HG03159 (cell line): ENCODE results near the gene PCSK7.
A peak's percentile ranks its signal among the peaks of the same experiment; 100 is the strongest.
"Not testable (repeated sequence)": the region's sequence is repeated elsewhere in the genome, so short reads cannot be mapped to it uniquely, and the experiment has no call there.

Experiments
- ATAC-seq: cut with Tn5 transposase; IDR thresholded peaks from one replicate; pipeline ENCODE4 v1.9.1; 2021; ENCODE audit warnings: mild to moderate bottlenecking, moderate library complexity; ENCODE audit not compliant: unreplicated experiment

Gene PCSK7

DNA sequence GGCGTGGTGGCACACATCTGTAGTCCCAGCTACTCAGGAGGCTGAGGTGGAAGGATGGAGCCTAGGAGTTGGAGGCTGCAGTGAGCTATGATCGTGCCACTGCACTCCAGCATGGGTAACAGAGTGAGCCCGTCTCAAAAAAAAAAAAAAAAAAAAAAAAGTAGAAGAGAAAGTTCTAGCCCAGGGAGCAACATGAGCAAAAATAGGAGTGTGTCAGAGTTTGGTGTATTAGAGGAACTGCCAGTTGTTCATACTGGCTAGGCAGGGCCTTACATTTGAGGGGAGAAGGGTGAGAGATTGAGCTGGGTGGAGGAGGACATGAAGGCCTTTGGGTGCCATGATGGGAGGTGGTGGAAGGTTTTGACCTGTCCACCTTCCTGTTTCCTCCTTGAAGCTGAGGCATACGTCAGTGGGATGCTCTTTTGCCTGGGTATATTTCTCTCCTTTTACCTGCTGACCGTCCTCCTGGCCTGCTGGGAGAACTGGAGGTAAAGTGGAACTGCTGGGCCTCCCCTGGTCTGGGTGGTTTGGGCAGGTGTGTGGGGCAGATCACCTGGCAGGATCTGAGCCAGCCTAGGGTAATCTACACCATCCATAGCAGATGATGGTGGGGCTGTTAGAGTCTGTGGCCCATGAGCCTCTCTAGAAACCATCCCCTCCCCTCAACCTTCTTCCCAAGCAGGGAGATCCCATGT, 46.0 kb downstream of the PCSK7 start:
- ATAC-seq = no peak

DNA sequence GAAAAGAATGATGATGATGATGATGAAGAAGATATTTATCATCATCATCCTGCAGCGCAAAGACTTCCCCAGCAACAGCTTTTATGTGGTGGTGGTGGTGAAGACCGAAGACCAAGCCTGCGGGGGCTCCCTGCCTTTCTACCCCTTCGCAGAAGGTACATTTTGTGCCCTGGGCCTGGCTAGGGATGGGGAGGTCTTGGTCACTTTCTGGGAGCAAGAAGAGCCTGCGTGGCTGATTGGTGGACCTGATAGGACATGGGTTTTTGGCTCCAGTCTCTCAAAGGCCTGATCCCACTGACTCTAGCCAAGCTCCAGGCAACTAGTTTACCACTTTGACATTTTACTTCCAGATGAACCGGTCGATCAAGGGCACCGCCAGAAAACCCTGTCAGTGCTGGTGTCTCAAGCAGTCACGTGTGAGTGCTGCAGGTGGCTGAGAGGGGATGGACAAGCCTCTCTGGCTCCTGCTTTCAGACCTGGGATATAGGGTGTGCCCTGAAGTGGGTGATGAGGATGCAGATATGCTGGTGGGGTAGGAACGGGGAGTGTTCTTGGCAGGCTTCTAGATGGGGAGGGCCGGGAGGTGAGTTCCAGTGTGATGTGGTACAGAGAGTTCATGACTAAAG, 48.0 kb downstream of the PCSK7 start:
- no peak for ATAC-seq

DNA sequence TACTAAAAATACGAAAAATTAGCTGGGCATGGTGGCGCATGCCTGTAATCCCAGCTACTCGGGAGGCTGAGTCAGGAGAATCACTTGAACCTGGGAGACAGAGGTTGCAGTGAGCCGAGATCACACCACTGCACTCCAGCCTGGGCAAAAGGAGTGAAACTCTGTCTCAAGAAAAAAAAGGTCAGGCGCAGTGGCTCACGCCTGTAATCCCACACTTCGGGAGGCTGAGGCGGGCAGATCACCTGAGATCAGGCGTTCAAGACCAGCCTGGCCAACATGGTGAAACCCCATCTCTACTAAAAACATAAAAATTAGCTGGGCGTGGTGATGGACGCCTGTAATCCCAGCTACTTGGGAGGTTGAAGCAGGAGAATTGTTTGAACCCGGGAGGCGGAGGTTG, 48.7 kb downstream of the PCSK7 start:
- ATAC-seq = not testable (repeated sequence)

DNA sequence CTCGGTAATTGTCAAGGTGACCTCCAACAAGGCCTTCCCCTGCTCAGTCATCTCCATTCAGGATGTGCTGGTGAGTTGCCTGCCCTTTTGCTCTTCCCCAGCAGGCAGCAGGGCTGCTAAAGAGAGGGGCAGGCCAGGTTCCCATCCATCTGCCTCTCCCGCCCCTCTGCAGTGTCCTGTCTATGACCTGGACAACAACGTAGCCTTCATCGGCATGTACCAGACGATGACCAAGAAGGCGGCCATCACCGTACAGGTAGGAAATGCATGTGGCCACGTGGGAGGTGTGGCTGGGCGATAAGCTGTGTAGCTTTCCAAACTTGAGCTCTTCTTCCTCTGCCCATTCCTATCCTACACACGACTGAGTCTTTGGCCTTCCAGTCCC, 49.3 kb downstream of the PCSK7 start:
- no peak for ATAC-seq

DNA sequence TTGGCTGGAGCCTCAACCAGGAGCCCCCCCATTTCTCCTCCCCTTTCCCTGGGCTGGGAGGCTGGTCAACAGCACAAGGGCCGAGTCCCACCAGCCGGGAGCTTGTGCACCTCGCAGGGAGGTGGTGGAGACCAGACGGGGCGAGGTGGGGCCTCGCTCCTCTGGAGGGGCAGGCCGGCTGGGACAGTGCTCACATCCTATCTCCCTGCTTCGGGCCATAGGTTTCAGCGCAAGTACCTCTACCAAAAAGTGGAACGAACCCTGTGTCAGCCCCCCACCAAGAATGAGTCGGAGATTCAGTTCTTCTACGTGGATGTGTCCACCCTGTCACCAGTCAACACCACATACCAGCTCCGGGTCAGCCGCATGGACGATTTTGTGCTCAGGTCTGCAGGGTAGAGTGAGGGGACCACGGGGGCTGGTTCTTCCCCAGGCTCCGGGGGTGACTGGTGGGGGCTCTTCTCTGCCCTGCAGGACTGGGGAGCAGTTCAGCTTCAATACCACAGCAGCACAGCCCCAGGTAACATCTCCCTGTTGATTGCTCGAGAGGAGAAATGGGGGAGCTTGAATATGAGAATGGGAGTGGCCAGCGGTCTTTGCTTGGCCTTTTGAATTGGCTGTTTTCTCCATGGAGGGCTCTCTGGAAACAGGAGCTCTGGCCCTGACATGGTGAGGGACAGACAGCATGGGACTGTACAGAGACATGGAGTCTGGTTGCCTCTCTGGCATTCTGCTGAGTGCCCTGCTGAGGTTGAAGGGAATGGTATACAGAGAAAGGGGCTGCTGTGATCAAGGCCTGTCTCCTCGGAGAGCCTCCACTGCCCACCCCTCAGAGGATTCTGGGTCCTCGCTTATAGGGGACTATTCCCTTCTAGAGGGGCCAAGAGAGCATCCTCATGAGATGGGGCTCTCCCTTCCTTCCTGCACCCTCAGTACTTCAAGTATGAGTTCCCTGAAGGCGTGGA, 50.0 kb downstream of the PCSK7 start:
- no peak for ATAC-seq

DNA sequence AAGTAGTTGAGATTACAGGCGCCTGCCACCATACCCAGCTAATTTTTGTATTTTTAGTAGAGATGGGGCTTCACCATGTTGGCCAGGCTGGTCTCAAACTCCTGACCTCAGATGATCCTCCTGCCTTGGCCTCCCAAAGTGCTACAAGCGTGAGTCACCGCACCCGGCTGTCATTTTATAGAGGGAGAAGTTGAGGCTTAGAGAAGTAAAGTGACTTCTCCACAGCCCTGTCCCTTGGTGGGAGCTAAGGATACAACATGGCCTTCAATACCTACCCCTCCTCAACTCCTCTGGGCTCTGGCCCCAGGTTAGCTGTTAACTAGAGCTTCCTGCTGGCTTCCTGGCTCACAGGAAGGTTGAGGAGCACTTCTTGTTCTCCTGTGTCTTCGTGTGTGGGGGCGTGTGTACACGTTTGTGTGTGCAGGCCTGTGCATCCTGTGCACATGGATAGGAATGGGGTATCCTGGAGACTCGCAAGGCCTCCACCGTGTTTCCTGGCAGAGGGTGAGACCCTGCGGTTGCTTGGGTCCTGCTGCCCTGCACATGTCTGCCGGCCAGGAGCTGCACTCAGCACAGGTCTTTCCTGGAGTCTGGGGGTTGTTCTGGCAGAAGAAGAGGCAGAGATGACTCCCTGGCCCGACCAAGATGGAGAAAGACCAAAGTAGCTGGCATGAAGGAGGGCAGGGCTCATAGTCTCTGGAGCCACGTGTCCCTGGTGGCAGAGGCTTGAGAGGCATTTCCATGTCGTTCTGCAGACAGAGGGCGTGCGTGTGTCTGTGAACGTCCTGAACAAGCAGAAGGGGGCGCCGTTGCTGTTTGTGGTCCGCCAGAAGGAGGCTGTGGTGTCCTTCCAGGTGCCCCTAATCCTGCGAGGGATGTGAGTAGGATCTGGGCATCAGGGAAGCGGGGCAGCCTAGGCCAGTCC, 51.0 kb downstream of the PCSK7 start:
- no peak for ATAC-seq

DNA sequence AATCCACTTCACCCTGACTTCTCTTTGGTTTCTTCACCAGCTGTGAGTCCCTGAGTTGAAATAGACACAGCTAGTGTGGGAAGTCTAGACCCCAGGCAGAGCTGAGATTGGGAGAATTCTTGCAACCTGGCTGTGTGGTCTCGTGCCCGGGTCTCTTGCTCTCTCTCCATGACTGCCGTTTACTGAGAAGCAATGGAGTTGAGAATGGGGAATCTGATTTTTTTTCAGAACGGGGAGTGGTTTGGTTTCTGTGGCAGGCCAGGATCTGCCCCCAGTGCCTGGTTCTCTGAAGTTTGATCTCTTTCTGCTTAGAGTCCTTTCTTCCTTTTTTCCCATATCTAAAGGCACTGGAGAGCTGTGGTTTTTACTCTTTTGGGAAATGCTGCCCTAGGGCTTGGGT, 51.9 kb downstream of the PCSK7 start:
- ATAC-seq = no peak

DNA sequence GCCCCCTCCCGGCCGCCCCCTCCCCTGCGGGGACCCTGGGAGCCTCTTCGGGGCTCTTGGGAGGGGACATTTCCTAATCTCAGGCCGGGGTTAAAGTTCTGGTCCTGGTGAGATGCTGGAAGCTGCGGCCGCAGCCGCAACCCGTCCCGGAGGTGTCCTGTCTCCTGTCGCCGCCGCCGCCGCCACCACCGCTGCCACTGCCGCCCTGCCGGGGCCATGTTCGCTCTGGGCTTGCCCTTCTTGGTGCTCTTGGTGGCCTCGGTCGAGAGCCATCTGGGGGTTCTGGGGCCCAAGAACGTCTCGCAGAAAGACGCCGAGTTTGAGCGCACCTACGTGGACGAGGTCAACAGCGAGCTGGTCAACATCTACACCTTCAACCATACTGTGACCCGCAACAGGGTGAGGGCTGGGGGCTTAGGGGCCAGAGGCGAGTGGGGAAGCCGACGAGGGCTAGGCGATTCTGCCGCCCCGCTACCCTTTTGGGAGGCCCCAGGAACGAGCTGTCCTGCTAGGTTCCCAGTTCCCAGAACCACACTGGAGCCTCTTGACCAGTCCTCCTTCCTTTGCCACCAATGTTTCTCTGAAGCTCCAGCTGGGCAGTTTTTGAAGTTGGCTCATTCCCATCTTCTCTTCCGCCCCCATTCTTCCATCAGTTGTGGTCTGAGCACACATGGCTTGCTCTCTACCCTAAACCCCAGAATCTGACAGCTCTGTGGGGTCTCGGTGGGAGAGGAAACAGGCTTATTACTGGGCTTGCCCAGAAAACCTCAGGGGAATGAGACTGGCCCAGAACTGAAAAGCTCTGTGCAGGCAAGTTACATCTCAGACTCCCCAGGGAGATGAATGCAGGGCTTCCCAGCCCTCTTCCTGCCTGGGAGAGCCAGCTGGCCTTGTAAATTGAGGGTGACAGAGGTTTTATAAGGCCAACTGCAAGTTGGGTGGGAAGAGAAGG, 52.5 kb downstream of the PCSK7 start:
- ATAC-seq = peak; percentile 30

DNA sequence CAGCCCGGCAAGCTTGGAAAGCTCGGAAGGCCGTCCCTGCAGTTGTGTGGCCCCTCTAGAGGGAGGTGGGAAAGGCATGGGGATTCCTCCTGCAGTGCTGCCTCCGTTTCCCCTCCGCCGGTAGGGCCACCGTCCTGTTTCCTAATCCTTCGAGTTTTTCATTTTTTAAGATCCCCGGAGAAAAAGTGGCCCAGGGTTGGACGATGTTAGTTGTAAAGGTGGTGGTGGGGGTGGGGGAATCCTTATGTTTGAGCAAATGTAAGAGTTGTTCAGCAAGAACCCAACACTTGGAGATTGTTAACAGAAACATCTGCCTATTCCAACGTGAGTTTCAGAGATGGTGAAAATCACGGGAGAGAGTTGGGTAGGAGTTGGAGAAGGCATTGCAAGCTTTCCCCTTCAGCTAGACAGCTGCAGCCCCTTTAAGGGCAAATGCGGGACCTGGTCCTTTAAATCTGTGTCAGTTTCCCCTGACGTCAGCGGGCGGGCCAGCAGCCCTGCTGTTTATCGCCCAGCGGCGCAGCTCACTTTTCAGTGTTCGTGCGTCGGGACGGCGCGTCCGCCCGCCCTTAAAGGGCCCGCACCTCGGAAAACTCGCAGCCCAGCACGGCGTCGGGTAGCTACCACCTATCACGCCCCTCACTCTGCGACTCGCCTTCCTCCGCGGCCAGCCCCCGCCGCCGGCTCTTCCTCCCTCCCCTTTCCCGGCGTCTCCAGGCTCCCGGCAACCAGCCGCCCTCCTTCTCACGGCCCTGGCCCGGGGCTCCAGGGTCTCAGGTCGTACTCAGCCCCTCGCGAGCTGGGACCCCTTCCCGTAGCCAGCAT, 53.5 kb downstream of the PCSK7 start, which contains the start of gene SIDT2:
SIDT2 (plus strand) TSS at position 534 of the 825 bp plus-strand sequence. CDS start 521 bp downstream, outside the sequence.
- peak; percentile 89 for ATAC-seq

DNA sequence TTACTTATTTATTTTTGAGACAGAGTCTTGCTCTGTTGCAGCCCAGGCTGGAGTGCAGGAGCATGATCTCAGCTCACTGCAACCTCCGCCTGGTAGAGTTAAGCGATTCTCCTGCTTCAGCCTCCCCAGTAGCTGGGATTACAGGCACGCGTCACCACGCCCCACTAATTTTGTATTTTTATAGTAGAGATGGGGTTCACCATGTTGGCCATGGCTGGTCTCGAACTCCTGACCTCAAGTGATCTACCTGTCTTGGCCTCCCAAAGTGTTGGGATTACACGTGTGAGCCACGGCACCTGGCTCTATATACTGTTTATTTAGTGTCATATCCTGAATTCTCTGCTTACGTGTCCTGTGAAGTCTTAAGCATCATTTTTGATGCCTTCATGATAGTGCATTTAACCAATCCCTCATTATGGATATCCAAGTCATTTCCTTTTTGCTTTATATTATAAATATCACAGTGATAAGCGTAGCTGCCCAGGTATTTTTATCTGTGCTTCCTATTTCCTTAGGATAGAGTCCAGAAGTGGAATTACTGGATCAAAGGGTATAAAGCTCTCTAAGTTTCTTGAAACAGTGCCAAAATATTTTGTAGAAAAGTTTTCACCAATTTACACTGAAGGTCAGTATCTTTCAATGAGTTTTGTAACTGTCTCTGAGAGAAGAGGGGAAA, 54.2 kb downstream of the PCSK7 start:
- no peak for ATAC-seq

DNA sequence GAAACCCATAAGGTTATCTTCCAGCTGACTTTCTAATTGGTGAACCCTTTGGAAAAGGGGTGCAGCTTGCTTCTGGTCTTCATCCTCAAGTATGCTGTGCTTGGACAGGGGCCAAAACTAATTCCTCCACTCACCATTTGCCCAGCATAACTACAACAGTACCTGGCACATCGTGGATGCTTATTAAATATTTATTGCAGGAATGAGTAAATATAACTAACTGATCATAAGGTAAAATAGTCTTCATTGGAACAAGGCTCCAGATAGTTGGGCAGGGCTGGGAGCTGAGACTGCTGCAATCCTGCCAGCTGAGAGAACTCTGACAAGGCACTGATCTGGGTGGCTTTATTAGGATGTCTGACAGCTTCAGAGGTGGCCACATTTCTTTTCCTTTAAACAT, 55.7 kb downstream of the PCSK7 start:
- ATAC-seq = no peak

DNA sequence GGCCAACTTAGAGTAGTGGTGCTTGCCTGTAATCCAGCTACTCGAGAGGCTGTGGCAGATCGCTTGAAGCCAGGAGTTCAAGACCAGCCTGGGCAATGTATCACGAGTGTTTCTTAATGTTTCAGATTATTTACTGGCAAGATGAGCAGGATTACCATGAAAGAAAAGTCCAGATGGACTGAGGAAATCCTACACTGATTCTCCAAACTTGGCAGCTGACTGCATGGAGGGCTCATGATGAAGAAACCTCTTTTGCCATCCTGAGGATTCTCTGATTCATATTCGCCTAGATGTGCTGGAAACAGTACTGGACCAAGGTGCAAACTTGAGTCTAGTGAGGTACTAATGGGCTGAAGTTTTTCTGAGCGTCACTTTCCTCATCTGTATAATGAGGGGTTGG, 56.1 kb downstream of the PCSK7 start:
- no peak for ATAC-seq

DNA sequence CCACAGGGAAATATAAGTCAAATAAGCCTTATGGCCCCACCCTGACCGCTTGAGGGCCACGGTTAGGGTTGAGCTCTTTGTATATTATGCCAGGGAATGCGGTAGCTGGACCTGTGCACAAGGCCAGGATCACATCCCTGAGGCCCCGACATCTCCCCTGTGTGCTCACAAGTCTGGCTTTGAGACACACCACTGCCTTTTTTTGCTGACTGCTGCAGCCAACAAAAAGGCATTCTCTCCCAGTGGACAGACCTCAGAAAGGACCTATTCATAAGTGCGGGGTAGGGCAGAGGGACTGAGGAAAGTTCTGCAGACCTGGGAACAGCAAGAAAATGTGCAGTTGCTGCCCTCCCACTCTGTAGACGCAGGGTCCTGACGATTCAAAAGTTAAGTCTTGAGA, 56.8 kb downstream of the PCSK7 start:
- no peak for ATAC-seq

DNA sequence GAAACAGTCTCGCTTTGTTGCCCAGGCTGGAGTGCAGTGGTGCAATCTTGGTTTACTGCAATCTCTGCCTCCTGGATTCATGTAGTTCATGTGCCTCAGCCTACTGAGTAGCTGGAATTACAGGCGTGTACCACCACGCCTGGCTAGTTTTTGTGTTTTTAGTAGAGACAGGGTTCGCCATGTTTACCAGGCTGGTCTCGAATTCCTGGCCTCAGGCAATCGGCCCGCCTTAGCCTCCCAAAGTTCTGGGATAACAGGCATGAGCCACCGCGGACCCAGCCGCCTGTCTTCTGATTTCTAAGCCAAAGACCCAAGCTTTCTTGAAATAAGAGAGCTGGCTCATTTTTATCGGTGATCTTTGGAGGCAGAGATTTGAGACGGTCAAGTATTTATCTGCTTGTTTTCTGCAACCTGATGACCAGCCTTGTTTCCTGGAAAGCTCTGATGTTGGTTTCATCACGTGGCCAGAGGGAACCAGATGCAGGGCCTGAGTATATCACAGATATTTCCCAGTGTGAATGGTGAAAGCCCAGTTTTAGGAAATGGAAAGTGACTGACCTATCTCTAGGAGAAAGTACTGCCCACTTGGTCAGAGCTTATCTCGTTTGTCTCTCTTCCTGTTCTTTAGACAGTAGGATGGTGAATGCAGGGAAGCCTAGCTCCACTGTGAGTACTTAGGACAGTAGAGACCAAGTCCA, 59.0 kb downstream of the PCSK7 start:
- ATAC-seq = no peak

DNA sequence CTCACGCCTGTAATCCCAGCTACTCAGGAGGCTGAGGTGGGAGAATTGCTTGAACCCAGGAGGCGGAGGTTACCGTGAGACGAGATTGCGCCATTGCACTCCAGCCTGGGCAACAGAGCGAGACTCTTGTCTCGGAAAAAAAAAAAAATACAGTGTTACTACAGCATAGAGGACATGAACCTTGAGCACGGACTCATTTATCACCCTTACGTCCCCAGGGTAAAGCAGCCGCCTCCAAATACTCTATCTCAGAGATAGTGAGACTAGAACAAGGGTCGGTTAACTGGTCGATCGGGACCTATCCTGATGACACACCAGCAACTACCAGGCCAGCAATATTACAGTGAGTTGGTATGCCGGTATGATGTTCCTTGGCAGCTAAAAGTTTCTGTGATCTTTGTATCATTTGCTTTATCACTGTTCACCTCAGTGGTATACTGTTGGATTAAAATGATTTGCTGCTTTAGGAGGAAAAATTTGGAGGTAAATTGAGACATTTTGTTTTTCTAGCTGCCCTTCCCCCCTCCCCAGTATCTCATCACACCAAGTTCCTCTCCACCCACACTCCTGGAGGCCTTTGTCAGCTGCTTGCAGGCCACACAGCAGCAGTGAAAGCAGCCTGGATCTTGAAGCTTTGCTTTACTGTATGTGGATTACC, 60.3 kb downstream of the PCSK7 start:
- no peak for ATAC-seq

DNA sequence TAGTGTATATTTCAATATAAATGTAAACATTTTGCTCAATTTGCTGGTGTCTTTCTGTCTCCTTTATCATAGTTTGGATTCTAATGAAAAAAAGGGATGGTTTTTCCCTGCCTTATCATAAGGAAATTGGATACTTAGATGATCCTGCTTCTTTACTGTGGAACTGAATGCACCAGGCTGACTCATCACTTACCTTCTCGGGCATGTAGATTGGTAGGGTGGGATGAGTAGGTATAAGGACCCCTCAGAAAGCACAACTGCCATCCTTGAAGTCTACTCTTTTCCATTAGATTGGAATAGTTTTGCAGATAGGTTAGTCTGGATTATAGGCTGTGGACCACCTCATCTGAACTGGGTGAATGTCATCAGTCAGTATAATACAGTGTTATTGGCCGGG, 60.9 kb downstream of the PCSK7 start:
- no peak for ATAC-seq

DNA sequence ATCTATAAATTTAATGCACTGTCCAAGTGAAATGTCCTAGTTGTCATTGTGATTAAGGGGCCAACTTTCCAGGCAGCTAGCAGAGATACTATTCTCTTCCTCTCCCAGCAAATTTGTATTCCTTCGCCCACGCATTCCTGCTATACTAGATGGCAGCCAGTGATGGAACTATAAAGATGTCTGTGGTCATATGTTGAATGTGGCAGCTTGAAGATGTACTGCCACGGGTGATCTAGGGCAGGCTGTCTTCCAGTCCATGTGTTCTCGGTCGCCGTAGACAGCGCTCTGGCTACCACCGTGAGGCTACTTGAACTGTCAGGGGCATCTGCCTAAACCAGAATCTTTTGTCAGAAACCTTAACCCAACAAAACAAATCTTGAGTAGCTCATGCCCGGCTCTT, 61.7 kb downstream of the PCSK7 start:
- ATAC-seq = no peak
